ENCODE results near the gene DCUN1D3.

DNA sequence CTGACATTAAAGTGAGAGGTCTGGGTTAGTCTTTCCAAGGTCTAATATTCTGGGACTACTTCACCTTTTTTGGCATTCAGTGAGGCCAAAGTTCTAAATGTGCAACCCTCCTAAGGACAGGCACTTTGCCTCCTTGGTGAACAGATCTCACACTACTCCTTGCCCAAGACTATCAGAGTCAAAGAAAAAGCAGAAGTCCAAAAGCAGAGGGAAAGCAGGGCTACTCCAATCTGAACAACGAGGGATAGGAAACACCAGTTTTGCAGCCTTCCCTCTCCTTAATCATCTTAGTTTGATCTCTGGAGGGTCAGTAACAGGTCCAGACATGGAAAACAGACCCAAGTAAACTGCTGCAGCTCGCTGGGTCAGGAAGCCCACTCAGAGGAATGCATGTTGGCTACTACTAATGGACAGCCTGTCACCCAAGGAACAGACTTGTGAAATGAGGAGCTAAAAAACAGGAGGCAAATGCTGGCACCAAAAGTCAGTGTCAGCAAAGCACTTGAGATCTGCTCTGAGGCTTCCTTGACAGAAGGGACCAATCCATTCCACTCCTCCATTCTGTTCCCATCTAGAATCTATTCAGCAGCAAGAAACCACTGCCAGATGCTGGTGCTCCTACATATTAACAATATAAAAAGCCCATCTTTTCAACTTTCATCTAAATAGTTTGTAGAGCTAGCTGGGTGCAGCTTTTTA lies 29.9 kb downstream of the DCUN1D3 start:
- TF ChIP-seq, protein P1, sequence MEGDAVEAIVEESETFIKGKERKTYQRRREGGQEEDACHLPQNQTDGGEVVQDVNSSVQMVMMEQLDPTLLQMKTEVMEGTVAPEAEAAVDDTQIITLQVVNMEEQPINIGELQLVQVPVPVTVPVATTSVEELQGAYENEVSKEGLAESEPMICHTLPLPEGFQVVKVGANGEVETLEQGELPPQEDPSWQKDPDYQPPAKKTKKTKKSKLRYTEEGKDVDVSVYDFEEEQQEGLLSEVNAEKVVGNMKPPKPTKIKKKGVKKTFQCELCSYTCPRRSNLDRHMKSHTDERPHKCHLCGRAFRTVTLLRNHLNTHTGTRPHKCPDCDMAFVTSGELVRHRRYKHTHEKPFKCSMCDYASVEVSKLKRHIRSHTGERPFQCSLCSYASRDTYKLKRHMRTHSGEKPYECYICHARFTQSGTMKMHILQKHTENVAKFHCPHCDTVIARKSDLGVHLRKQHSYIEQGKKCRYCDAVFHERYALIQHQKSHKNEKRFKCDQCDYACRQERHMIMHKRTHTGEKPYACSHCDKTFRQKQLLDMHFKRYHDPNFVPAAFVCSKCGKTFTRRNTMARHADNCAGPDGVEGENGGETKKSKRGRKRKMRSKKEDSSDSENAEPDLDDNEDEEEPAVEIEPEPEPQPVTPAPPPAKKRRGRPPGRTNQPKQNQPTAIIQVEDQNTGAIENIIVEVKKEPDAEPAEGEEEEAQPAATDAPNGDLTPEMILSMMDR (conservative IDR thresholded peaks at IDR 0.05) = no peak
- no peak for TF ChIP-seq EZH2 (IDR thresholded peaks at IDR 0.05; ENCODE audit: low read depth)
